ENCODE measurements around the gene ECHS1. TPM values are rescaled to one million over a fixed set of nuclear protein-coding genes. Genes with fewer than 3 reads are reported as not detected.

Gene ECHS1
- total and polyA plus RNA-seq, 10 of the 15 experiments (the other 5 are each of a cell fraction or from before 2014, with no cell fraction given), result 32.7 to 164 (median 62.4) TPM

GRCh38 chr10:133412381-133412711 lies 39.2 kb upstream of the ECHS1 start:
- no peak overlapping the region for H3K4me2 ChIP-seq (ENCODE audit: control insufficient read depth, insufficient read depth)
- intact Hi-C loops (cut with micrococcal nuclease; ENCODE audit: unreplicated experiment) (no loop called here), in situ Hi-C loops (cut with MboI) (no loop called here)
- peaks cover 1 to 44% of the 10 kb centered on the region in 2 experiments; a peak in 3 of 4 replicates for H3K36me3 ChIP-seq (ENCODE audit: control insufficient read depth in 2 of 2, insufficient read depth in 2 of 2, low read length in 1 of 2)
- H2AFZ ChIP-seq (ENCODE audit: control insufficient read depth, low read depth, low read length), result no peak overlapping the region
- FAIRE-seq (no peak), DNase-seq (ENCODE audit: low read depth, low spot score) (no peak), ATAC-seq (no peak)
- ChIA-PET CTCF (interaction anchor here (1.2 kb wide), 1 partner anchor 83 kb away, joined by 5 read pairs; no protein-coding TSS in a partner anchor), RAD21 (ENCODE audit: unreplicated experiment) (no interaction called here), POLR2A (no interaction called here), SMC1A (ENCODE audit: uncharacterized antibody, unreplicated experiment) (interaction anchor here (0.9 to 1.5 kb wide), 3 partner anchors 11 to 22 kb away, joined by 3 to 6 read pairs (median 3); no protein-coding TSS in a partner anchor)
- no peak overlapping the region for H3K27ac ChIP-seq (ENCODE audit: control insufficient read depth, insufficient read depth)
- no peaks in the 10 kb centered on the region for H4K20me1 ChIP-seq (ENCODE audit: control insufficient read depth, insufficient read depth)
- no peak for TF ChIP-seq USF2 (IDR thresholded peaks at IDR 0.05; ENCODE audit: borderline replicate concordance, low read depth, low read length)
- no peak for TF ChIP-seq ZBTB33 (IDR thresholded peaks at IDR 0.05)
- TF ChIP-seq BCL11A (IDR thresholded peaks at IDR 0.05; ENCODE audit: low read depth, low read length), result no peak
- no peak for TF ChIP-seq CTCF (IDR thresholded peaks at IDR 0.05 in 2 of 3, conservative IDR thresholded peaks at IDR 0.05 in 1 of 3; ENCODE audit: control insufficient read depth in 2 of 3, extremely low read depth in 1 of 3, insufficient read depth in 1 of 3, low read depth in 3 of 3, low read length in 3 of 3)
- H3K79me2 ChIP-seq (ENCODE audit: control insufficient read depth, insufficient read depth, low read length), result peaks cover 3% of the 10 kb centered on the region
- H3K4me3 ChIP-seq, result no peak overlapping the region
- H3K9ac ChIP-seq (ENCODE audit: control insufficient read depth, insufficient read depth, low read length), result no peak overlapping the region
- H3K27me3 ChIP-seq (replicated peaks in 1 of 2; ENCODE audit: control insufficient read depth in 2 of 2, insufficient read depth in 2 of 2, low read length in 1 of 2), result no peaks in the 10 kb centered on the region
- H3K4me1 ChIP-seq (ENCODE audit: control insufficient read depth, insufficient read depth, low read length), result no peaks in the 10 kb centered on the region
- peaks cover 30% of the 10 kb centered on the region for H3K9me3 ChIP-seq (replicated peaks; ENCODE audit: control insufficient read depth, insufficient read depth, low read length)
- BruUV-seq (replicated peaks), result no TSS peak

Data from GM12878 (cell line).